H1 (cell line): ENCODE data around the gene ATP2B1. TPM values are rescaled to one million over a fixed set of nuclear protein-coding genes. Genes with fewer than 3 reads are reported as not detected.

ENCODE experiments used
- RFX5 ChIP-seq: IDR thresholded peaks from 2 replicates; pipeline ENCODE4 v1.6.1; 2011; ENCODE audit warnings: low read depth, low read length, improper control_type of control experiment, borderline replicate concordance
- polyA plus RNA-seq, 7 experiments: library from polyadenylated mRNA; depleted of rRNA in 3 of 7; stranded (reverse) in 5 of 7; unstranded in 2 of 7; fragments of >200 nt in 5 of 7; fragments of 200-250 nt in 2 of 7; gene quantifications; 1 replicate in 5 of 7; 2 replicates in 1 of 7; 4 replicates in 1 of 7; pipeline versions ENCODE4 v1.2.1 to v1.2.3, GENCODE V29; 2011 to 2013; ENCODE audit warnings: missing spikeins in 2 of 7, mixed read lengths in 2 of 7
- total RNA-seq: library from RNA; stranded (reverse); fragmentation: NEBNext Ultra II Directional; extraction: Animal tissue kit (Norgen Biotek cat#: 25700); gene quantifications from 2 replicates; pipeline ENCODE4 v1.2.1, GENCODE V29; 2021

ATP2B1 gene
- total and polyA plus RNA-seq, 2 of the 8 experiments (the other 6 are each of a cell fraction or from before 2014, with no cell fraction given): 4.3 to 32.0 TPM

DNA sequence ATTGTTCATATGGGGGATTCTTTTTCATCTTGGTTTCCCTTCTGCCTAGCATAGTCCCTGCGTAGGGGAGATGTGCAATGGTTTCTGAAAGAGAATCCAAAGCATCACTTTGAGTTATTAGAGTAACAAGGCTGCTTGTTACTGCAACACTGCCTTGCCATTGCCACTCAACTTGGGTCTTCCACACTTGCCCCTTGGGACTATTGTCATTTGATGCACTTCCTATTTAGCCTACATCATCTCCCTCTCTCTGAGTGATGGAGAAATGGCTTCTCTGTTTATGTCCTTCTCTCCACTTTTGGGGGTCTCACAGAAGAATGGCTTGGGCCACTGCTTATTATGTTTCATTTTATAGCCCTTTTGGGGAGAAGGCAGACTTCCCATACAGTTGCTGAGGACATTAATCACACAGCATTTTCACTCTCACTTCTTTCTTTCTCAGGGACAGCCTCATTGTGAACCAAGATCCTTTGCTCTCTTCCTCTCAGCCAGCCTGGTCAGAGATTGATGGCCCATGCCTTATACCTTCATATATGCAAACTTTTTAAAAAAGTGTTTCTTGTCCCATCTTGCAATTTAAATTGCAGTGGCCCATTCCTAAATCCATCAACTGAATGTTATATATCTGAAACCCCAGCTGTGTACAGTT is 131.9 kb downstream of the ATP2B1 start (continued):
- no peak for TF ChIP-seq RFX5
- TF ChIP-seq, all 59 proteins: peak for 0
